ENCODE measurements around the gene ASTN2.

ASTN2 gene

GRCh38 chr9:116942593-116943061 is 472.2 kb downstream of the ASTN2 start:
- no peaks in the 10 kb centered on the region for H3K9me2 ChIP-seq (replicated peaks; ENCODE audit: control insufficient read depth, low read length)
- no peaks in the 10 kb centered on the region for H4K20me1 ChIP-seq (ENCODE audit: control insufficient read depth, insufficient read depth, low read depth, low read length)
- no peak overlapping the region for H3K4me2 ChIP-seq (ENCODE audit: low read length)
- no peaks in the 10 kb centered on the region for H3K36me3 ChIP-seq (ENCODE audit: control insufficient read depth, low read length)
- no peak overlapping the region for H3K4me3 ChIP-seq (ENCODE audit: low read length)
- peaks cover 39% of the 10 kb centered on the region for H3K4me1 ChIP-seq (ENCODE audit: control insufficient read depth, low read length)
- H3K79me2 ChIP-seq (ENCODE audit: control insufficient read depth, low read length): no peaks in the 10 kb centered on the region
- no peak for TF ChIP-seq CTCF (IDR thresholded peaks at IDR 0.05; ENCODE audit: low read depth, low read length, poor library complexity, severe bottlenecking)
- no peak for TF ChIP-seq EZH2phosphoT487 (IDR thresholded peaks at IDR 0.05; ENCODE audit: borderline replicate concordance, low read length)
- H3K27ac ChIP-seq (ENCODE audit: low read depth, low read length): no peak overlapping the region
- no peaks in the 10 kb centered on the region for H3K27me3 ChIP-seq (ENCODE audit: control insufficient read depth, low read length)
- no peaks in the 10 kb centered on the region for H3F3A ChIP-seq (ENCODE audit: control insufficient read depth, insufficient read depth)
- H3K9me3 ChIP-seq (ENCODE audit: control insufficient read depth, insufficient read depth, low read length): no peaks in the 10 kb centered on the region

GRCh38 chr9:116941266-116941665 is 473.6 kb downstream of the ASTN2 start:
- TF ChIP-seq EZH2phosphoT487 (IDR thresholded peaks at IDR 0.05; ENCODE audit: borderline replicate concordance, low read length): no peak
- TF ChIP-seq CTCF (IDR thresholded peaks at IDR 0.05; ENCODE audit: low read depth, low read length, poor library complexity, severe bottlenecking): no peak
- Histone ChIP-seq H3K9me2 (replicated peaks; ENCODE audit: control insufficient read depth, low read length) (no peaks in the 10 kb centered on the region), H3K27ac (ENCODE audit: low read depth, low read length) (no peak overlapping the region), H3F3A (ENCODE audit: control insufficient read depth, insufficient read depth) (no peaks in the 10 kb centered on the region), H4K20me1 (ENCODE audit: control insufficient read depth, insufficient read depth, low read depth, low read length) (no peaks in the 10 kb centered on the region), H3K36me3 (ENCODE audit: control insufficient read depth, low read length) (no peaks in the 10 kb centered on the region), H3K4me1 (ENCODE audit: control insufficient read depth, low read length) (peaks cover 35% of the 10 kb centered on the region), H3K4me2 (ENCODE audit: low read length) (no peak overlapping the region), H3K4me3 (ENCODE audit: low read length) (no peak overlapping the region), H3K27me3 (ENCODE audit: control insufficient read depth, low read length) (no peaks in the 10 kb centered on the region), H3K79me2 (ENCODE audit: control insufficient read depth, low read length) (no peaks in the 10 kb centered on the region), H3K9me3 (ENCODE audit: control insufficient read depth, insufficient read depth, low read length) (no peaks in the 10 kb centered on the region)

- TF ChIP-seq EZH2phosphoT487 (IDR thresholded peaks at IDR 0.05; ENCODE audit: borderline replicate concordance, low read length): no peak
- TF ChIP-seq CTCF (IDR thresholded peaks at IDR 0.05; ENCODE audit: low read depth, low read length, poor library complexity, severe bottlenecking): no peak
- Histone ChIP-seq H3K36me3 (ENCODE audit: control insufficient read depth, low read length) (no peaks in the 10 kb centered on the region), H3K27ac (ENCODE audit: low read depth, low read length) (no peak overlapping the region), H3K4me3 (ENCODE audit: low read length) (no peak overlapping the region), H3F3A (ENCODE audit: control insufficient read depth, insufficient read depth) (no peaks in the 10 kb centered on the region), H3K27me3 (ENCODE audit: control insufficient read depth, low read length) (no peaks in the 10 kb centered on the region), H3K79me2 (ENCODE audit: control insufficient read depth, low read length) (no peaks in the 10 kb centered on the region), H3K9me2 (replicated peaks; ENCODE audit: control insufficient read depth, low read length) (no peaks in the 10 kb centered on the region), H4K20me1 (ENCODE audit: control insufficient read depth, insufficient read depth, low read depth, low read length) (no peaks in the 10 kb centered on the region), H3K4me1 (ENCODE audit: control insufficient read depth, low read length) (peaks cover 32% of the 10 kb centered on the region), H3K4me2 (ENCODE audit: low read length) (no peak overlapping the region), H3K9me3 (ENCODE audit: control insufficient read depth, insufficient read depth, low read length) (no peaks in the 10 kb centered on the region)
Observed at GRCh38 chr9:116940614-116941215, 474.1 kb downstream of the ASTN2 start.

Data from DOHH2 (cell line).